CD4-positive, alpha-beta memory T cell (primary cell): ENCODE data around the gene CLEC4M. TPM values are rescaled to one million over a fixed set of nuclear protein-coding genes. Genes with fewer than 3 reads are reported as not detected.

ENCODE experiments used
- CTCF ChIA-PET: fragments of 350-600 bp; sonication (Branson Sonifier 250); formaldehyde crosslinking; loops from one replicate; lab custom pipeline; 2021; ENCODE audit warnings: inconsistent platforms; ENCODE audit not compliant: partially characterized antibody; lab: Charles Lee
- POLR2A ChIA-PET: fragments of 350-600 bp; sonication (Branson Sonifier 250); formaldehyde crosslinking; loops from one replicate; lab custom pipeline; 2021; ENCODE audit not compliant: partially characterized antibody; lab: Charles Lee
- DNase-seq, 5 donors: peaks; one replicate each; pipeline versions ENCODE4 v3.0.0 to v3.0.0-alpha.2; 2020 to 2022; ENCODE audit warnings: mixed read lengths in 1 of 5
- H3K27ac ChIP-seq: one replicate; pipeline ENCODE4 v1.7.0; 2013; ENCODE audit warnings: low read depth, low read length
- H3K27me3 ChIP-seq: 2 replicates; pipeline ENCODE4 v1.7.0; 2013; ENCODE audit warnings: mild to moderate bottlenecking, low read length, moderate library complexity; ENCODE audit not compliant: insufficient read depth
- H3K36me3 ChIP-seq: 2 replicates; pipeline ENCODE4 v1.7.0; 2013; ENCODE audit warnings: mild to moderate bottlenecking, low read length, moderate library complexity; ENCODE audit not compliant: insufficient read depth
- H3K4me1 ChIP-seq: 2 replicates; pipeline ENCODE4 v1.7.0; 2013; ENCODE audit warnings: mild to moderate bottlenecking, low read length, moderate library complexity; ENCODE audit not compliant: insufficient read depth
- H3K4me3 ChIP-seq, 2 donors: one replicate each; pipeline ENCODE4 v1.7.0; 2013; ENCODE audit warnings: low read length in 2 of 2, mild to moderate bottlenecking in 1 of 2
- H3K9me3 ChIP-seq, 2 donors: one replicate each; pipeline ENCODE4 v1.7.0; 2013; ENCODE audit warnings: low read length in 2 of 2, control low read depth in 1 of 2; ENCODE audit not compliant: control insufficient read depth in 1 of 2
- H3K27ac Mint-ChIP-seq, 7 donors: one replicate each; pipeline ENCODE4 v1.8.0; 2020 to 2021; ENCODE audit warnings: mixed read lengths in 7 of 7, mild to moderate bottlenecking in 6 of 7, inconsistent platforms in 3 of 7, moderate library complexity in 3 of 7
- H3K27me3 Mint-ChIP-seq, 2 donors: one replicate each; pipeline ENCODE4 v1.8.0; 2020 to 2021; ENCODE audit warnings: mixed read lengths in 2 of 2
- H3K36me3 Mint-ChIP-seq, 2 donors: one replicate each; pipeline ENCODE4 v1.8.0; 2020 to 2021; ENCODE audit warnings: mixed read lengths in 2 of 2, inconsistent platforms in 1 of 2, mild to moderate bottlenecking in 1 of 2
- H3K4me1 Mint-ChIP-seq, 4 donors: one replicate each; pipeline ENCODE4 v1.8.0; 2020 to 2021; ENCODE audit warnings: mixed read lengths in 4 of 4, mild to moderate bottlenecking in 1 of 4
- H3K4me3 Mint-ChIP-seq, 8 donors: one replicate each; pipeline ENCODE4 v1.8.0; 2020 to 2021; ENCODE audit warnings: mixed read lengths in 8 of 8, mild to moderate bottlenecking in 7 of 8, moderate library complexity in 6 of 8, inconsistent platforms in 3 of 8
- H3K9me3 Mint-ChIP-seq, 8 donors: one replicate each; pipeline ENCODE4 v1.8.0; 2020 to 2021; ENCODE audit warnings: mixed read lengths in 8 of 8, mild to moderate bottlenecking in 5 of 8, inconsistent platforms in 3 of 8, moderate library complexity in 1 of 8
- intact Hi-C: fragments of 100-400 bp; cut with micrococcal nuclease; formaldehyde crosslinking; loops from one replicate; pipeline ENCODE4 v1.15.1; 2023
- polyA plus RNA-seq, 2 donors: library from polyadenylated mRNA; unstranded; fragments of 300-500 nt; fragmentation: Illumina TruSeq; gene quantifications; one replicate each; pipeline ENCODE4 v1.2.3, GENCODE V29; 2021
- total RNA-seq, 2 experiments: library from RNA; stranded (reverse); gene quantifications; one replicate each; pipeline ENCODE4 v1.2.3, GENCODE V29; 2021

Gene CLEC4M
- total and polyA plus RNA-seq, 4 experiments from 2014 or later: not detected

DNA sequence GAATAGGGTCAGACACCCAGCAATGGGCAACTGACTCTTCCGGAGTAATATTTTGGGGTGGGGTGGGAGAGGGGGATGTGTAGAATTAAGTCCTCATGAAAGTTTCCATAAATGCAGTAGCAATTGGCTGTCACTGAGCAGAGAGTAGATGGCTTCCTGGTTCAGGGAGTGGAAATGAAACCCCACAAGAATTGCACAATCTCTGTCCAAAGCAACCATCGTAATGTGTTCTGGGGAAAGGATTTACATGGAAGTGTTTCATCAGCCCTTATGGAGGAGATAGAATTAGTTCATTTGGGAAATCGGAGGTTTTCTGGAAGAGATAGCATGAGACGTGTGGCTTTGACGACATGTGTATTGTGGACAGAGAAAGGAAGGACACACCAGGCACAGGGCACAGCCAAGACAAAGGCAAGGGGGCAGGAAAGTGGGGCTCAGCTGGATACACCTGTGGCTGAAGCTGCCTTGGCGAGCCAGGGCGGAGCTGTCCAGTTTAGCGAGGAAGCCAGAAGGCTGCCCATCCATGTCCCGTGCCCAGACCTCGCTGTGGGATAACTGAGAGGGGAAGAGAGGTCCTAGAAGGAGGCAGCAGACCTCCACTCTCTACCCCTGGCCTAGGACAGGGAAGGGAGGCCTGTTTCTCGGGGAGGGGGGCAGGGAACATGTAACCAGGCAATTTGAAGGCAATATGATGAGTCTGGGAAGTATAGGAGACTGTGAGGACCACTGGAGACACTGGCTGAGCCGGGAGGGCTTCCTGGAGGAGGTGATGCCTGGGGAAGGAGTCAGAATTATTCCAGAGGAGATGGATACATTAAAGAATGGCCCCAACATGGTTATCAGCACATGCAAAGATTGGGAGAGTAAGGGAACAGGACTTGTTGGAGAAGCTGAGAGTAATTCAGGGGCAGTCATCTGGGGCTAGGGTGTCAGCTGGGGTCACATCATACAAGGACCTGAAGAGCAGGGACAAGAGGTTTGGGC, 28.5 kb upstream of the CLEC4M start:
- Histone ChIP-seq H3K4me3 (no peak overlapping the region), H3K36me3 (no peaks in the 10 kb centered on the region), H3K4me1 (peaks cover 10% of the 10 kb centered on the region), H3K27ac (no peak overlapping the region), H3K9me3 (no peaks in the 10 kb centered on the region), H3K27me3 (peaks cover 7% of the 10 kb centered on the region)
- H3K36me3 Mint-ChIP-seq: no peaks in the 10 kb centered on the region
- intact Hi-C loops: no loop called here
- H3K4me3 Mint-ChIP-seq: no peak overlapping the region
- H3K9me3 Mint-ChIP-seq: peaks cover 0 to 1% (median 0%) of the 10 kb centered on the region in 8 donors
- peaks cover 19 to 21% of the 10 kb centered on the region in 2 donors for H3K27me3 Mint-ChIP-seq
- ChIA-PET POLR2A (no interaction called here), CTCF (no interaction called here)
- H3K4me1 Mint-ChIP-seq: peaks cover 0 to 10% (median 6%) of the 10 kb centered on the region in 4 donors
- peak overlapping the region in 1 of 7 donors; percentile 40 for H3K27ac Mint-ChIP-seq
- DNase-seq: no peak

DNA sequence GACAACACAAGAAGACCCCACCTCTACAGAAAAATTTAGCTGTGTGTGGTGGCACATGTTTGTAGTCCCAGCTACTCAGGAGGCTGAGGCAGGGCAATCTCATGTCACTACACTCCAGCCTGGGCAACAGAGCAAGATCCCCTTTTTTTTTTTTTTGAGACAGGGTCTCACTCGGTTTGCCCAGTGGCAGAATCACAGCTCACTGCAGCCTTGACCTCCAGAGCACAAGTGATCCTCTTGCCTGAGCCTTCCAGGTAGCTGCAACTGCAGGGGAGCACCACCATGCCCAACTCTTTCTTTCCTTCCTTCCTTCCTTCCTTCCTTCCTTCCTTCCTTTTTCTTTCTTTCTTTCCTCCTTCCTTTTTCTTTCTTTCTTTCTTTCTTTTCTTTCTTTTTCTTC, 26.9 kb upstream of the CLEC4M start:
- CTCF ChIA-PET: no interaction called here
- Mint-ChIP-seq H3K9me3 (peaks cover 0 to 1% (median 0%) of the 10 kb centered on the region in 8 donors), H3K36me3 (no peaks in the 10 kb centered on the region), H3K27me3 (peaks cover 18 to 21% of the 10 kb centered on the region in 2 donors), H3K4me3 (no peak overlapping the region), H3K27ac (peak overlapping the region in 1 of 7 donors; percentile 79), H3K4me1 (peaks cover 0 to 2% (median 0%) of the 10 kb centered on the region in 4 donors)
- Histone ChIP-seq H3K9me3 (no peaks in the 10 kb centered on the region), H3K4me3 (no peak overlapping the region), H3K27ac (no peak overlapping the region), H3K36me3 (no peaks in the 10 kb centered on the region), H3K27me3 (no peaks in the 10 kb centered on the region), H3K4me1 (no peaks in the 10 kb centered on the region)
- intact Hi-C loops: no loop called here
- no peak for DNase-seq
- POLR2A ChIA-PET: no interaction called here

DNA sequence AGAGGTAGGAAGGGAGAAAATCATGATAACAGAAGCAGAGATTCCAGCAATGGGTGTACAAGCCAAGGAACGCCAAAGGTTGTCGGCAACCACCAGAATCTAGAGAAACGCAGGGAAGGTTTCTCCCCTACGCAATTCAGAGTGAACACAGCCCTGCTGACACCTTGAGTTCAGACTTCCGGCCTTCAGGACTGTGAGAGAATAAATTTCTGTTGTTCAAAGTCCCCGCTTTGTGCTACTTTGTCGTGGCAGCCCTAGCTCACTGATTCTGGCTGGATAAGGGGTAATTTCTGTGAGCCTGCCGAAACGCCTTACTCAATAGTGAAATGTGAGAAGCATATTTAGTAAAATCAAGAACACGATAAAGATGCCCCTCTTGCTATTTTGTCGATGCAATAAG, 25.8 kb upstream of the CLEC4M start:
- Histone ChIP-seq H3K27me3 (no peaks in the 10 kb centered on the region), H3K4me3 (no peak overlapping the region), H3K36me3 (no peaks in the 10 kb centered on the region), H3K4me1 (no peaks in the 10 kb centered on the region), H3K27ac (no peak overlapping the region), H3K9me3 (no peaks in the 10 kb centered on the region)
- POLR2A ChIA-PET: no interaction called here
- Mint-ChIP-seq H3K9me3 (peaks cover 0 to 1% (median 0%) of the 10 kb centered on the region in 8 donors), H3K4me3 (no peak overlapping the region), H3K36me3 (no peaks in the 10 kb centered on the region), H3K27ac (no peak overlapping the region), H3K4me1 (peaks cover 0 to 2% (median 0%) of the 10 kb centered on the region in 4 donors), H3K27me3 (peaks cover 16 to 19% of the 10 kb centered on the region in 2 donors)
- no peak for DNase-seq
- intact Hi-C loops: no loop called here
- CTCF ChIA-PET: interaction anchor here (0.7 kb wide), 1 partner anchor 373 kb away, joined by 3 read pairs; no protein-coding TSS in a partner anchor

DNA sequence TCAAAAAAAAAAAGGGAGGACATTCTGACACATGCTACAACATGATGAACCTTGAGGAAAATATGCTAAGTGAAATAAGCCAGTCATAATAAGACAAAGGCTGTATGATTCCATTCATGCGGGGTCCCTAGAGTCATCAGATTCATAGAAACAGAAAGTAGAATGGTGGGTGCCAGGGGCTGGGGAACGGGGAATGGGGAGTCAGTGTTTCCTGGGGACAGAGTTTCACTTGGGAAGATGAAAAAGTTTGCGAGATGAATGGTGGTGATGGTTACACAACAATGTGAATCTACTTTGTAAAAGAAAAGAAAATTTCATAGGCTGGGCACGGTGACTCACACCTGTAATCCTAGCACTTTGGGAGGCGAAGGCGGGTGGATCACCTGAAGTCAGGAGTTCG, 25.0 kb upstream of the CLEC4M start:
- Mint-ChIP-seq H3K9me3 (peaks cover 0 to 1% (median 0%) of the 10 kb centered on the region in 8 donors), H3K27ac (no peak overlapping the region), H3K4me1 (peaks cover 0 to 2% (median 0%) of the 10 kb centered on the region in 4 donors), H3K27me3 (peaks cover 14 to 19% of the 10 kb centered on the region in 2 donors), H3K4me3 (no peak overlapping the region), H3K36me3 (no peaks in the 10 kb centered on the region)
- H3K27me3 ChIP-seq: no peaks in the 10 kb centered on the region
- intact Hi-C loops: no loop called here
- ChIA-PET POLR2A (no interaction called here), CTCF (interaction anchor here (1.0 to 1.9 kb wide), 2 partner anchors 16 to 57 kb away, joined by 3 to 7 read pairs; partner anchors contain the start of gene TRAPPC5)
- H3K4me3 ChIP-seq: no peak overlapping the region
- H3K36me3 ChIP-seq: no peaks in the 10 kb centered on the region
- no peaks in the 10 kb centered on the region for H3K9me3 ChIP-seq
- H3K27ac ChIP-seq: no peak overlapping the region
- no peaks in the 10 kb centered on the region for H3K4me1 ChIP-seq
- no peak for DNase-seq

DNA sequence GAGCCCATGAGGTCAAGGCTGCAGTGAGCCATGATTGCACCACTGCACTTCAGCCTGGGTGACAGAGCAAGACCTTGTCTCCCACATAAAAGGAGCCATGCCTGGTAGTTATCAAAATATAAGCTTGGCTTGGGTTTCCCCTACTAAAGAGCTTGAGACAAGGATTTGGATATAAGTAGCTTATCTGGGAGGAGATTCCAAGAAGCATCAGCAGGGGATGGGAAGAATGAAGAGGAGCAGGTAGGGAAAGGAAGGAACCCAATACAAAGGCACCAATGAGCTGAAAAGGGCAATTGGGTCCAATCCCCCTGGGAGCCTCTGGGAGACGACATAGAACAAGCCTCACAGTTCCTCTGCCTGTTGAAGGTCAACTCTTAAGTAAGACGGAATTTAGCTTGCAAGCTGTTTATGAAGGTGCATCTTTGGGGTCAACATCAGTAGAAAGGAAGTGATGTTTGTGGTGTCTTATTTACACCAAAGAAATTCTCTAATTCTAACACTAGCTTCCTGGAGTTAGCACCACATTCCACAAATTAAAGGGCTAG, 23.8 kb upstream of the CLEC4M start:
- ChIA-PET CTCF (interaction anchor here (1.0 to 1.9 kb wide), 2 partner anchors 17 to 58 kb away, joined by 3 to 7 read pairs; partner anchors contain the start of gene TRAPPC5), POLR2A (no interaction called here)
- H3K27ac ChIP-seq: no peak overlapping the region
- intact Hi-C loops: no loop called here
- Mint-ChIP-seq H3K4me3 (no peak overlapping the region), H3K27me3 (peaks cover 14 to 21% of the 10 kb centered on the region in 2 donors), H3K4me1 (peaks cover 0 to 2% (median 0%) of the 10 kb centered on the region in 4 donors), H3K9me3 (peaks cover 0 to 1% (median 0%) of the 10 kb centered on the region in 8 donors), H3K36me3 (no peaks in the 10 kb centered on the region), H3K27ac (peak overlapping the region in 1 of 7 donors; percentile 54)
- H3K36me3 ChIP-seq: no peaks in the 10 kb centered on the region
- H3K4me1 ChIP-seq: no peaks in the 10 kb centered on the region
- no peaks in the 10 kb centered on the region for H3K27me3 ChIP-seq
- H3K4me3 ChIP-seq: no peak overlapping the region
- no peak for DNase-seq
- no peaks in the 10 kb centered on the region for H3K9me3 ChIP-seq

DNA sequence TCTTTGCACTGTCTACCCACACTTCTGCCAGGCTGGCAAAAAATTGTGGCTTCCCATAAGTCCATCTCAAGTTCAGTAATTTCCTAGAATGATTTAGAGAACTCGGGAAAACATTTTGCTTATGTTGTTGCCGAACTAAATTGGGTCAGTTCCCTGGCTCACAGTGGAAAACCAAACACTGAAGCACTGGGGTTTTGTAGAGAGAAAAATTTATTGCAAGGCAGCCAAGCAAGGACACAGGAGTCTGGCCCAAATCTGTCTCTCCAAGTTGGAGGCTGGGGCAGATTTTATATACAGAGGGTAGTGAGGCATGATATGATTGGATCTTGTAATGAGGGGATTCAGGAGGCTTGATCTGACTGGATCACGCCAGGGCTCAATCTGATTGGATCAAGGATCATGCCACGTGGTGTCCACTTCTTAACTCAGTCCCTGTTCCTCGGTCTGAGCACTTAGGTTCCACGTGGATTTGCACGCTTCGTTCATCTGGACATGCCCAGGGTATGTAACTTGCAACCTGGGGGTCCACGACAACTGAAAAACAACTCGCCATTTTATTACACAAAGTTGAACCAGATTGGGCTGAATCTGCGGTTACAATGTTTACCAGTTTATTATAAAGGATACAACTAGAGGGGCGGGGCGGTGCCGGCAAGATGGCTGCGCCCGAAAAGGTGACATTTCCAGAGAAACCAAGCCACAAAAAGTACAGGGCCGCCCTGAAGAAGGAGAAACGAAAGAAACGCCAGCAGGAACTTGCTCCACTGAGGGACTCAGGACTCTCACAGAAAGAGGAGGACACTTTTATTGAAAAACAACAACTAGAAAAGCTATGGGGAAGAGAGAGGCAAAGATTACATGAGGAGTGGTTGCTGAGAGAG, 23.0 kb upstream of the CLEC4M start:
- no peak for DNase-seq
- H3K9me3 Mint-ChIP-seq: peaks cover 0 to 1% (median 0%) of the 10 kb centered on the region in 8 donors
- H3K27me3 Mint-ChIP-seq: peaks cover 14 to 22% of the 10 kb centered on the region in 2 donors
- Histone ChIP-seq H3K27ac (no peak overlapping the region), H3K4me1 (no peaks in the 10 kb centered on the region), H3K9me3 (no peaks in the 10 kb centered on the region), H3K36me3 (no peaks in the 10 kb centered on the region), H3K4me3 (no peak overlapping the region), H3K27me3 (no peaks in the 10 kb centered on the region)
- intact Hi-C loops: no loop called here
- no peaks in the 10 kb centered on the region for H3K36me3 Mint-ChIP-seq
- H3K27ac Mint-ChIP-seq: no peak overlapping the region
- no peak overlapping the region for H3K4me3 Mint-ChIP-seq
- CTCF ChIA-PET: interaction anchor here (1.9 kb wide), 1 partner anchor 59 kb away, joined by 7 read pairs; the partner anchor contains the start of gene TRAPPC5
- POLR2A ChIA-PET: no interaction called here
- H3K4me1 Mint-ChIP-seq: peaks cover 0 to 2% (median 0%) of the 10 kb centered on the region in 4 donors
